H9 (cell line): ENCODE measurements around the gene GRM1. TPM values are rescaled to one million over a fixed set of nuclear protein-coding genes. Genes with fewer than 3 reads are reported as not detected.

ENCODE experiments used
- DNase-seq: peaks from one replicate; pipeline ENCODE4 v3.0.0-alpha.2; 2017
- H2AFZ ChIP-seq: one replicate; pipeline ENCODE4 v1.6.1; 2013; ENCODE audit warnings: mild to moderate bottlenecking, low read length, control low read depth, moderate library complexity
- H2AK5ac ChIP-seq: 2 replicates; pipeline ENCODE4 v1.6.1; 2013; ENCODE audit warnings: low read length, control low read depth, mixed read lengths; ENCODE audit not compliant: insufficient read length
- H2BK120ac ChIP-seq: one replicate; pipeline ENCODE4 v1.6.1; 2013; ENCODE audit warnings: low read depth, mild to moderate bottlenecking, low read length, control low read depth, inconsistent platforms; ENCODE audit not compliant: poor library complexity, severe bottlenecking
- H2BK12ac ChIP-seq: 2 replicates; pipeline ENCODE4 v1.6.1; 2013; ENCODE audit warnings: low read length, control low read depth, mixed read lengths, low read depth; ENCODE audit not compliant: insufficient read length
- H2BK15ac ChIP-seq: 2 replicates; pipeline ENCODE4 v1.6.1; 2013; ENCODE audit warnings: low read depth, low read length, control low read depth
- H2BK20ac ChIP-seq: one replicate; pipeline ENCODE4 v1.6.1; 2013; ENCODE audit warnings: low read depth, mild to moderate bottlenecking, low read length, control low read depth, inconsistent platforms; ENCODE audit not compliant: poor library complexity, severe bottlenecking
- H2BK5ac ChIP-seq: 2 replicates; pipeline ENCODE4 v1.6.1; 2013; ENCODE audit warnings: low read length, control low read depth, mixed read lengths; ENCODE audit not compliant: insufficient read length
- H3K14ac ChIP-seq: 2 replicates; pipeline ENCODE4 v1.6.1; 2013; ENCODE audit warnings: low read length, control low read depth; ENCODE audit not compliant: insufficient read depth
- H3K18ac ChIP-seq: 2 replicates; pipeline ENCODE4 v1.6.1; 2013; ENCODE audit warnings: low read depth, mild to moderate bottlenecking, mixed read lengths, low read length, control low read depth; ENCODE audit not compliant: insufficient read length
- H3K23ac ChIP-seq: 2 replicates; pipeline ENCODE4 v1.6.1; 2013; ENCODE audit warnings: low read length, control low read depth, mixed read lengths, low read depth; ENCODE audit not compliant: insufficient read length
- H3K23me2 ChIP-seq: 2 replicates; pipeline ENCODE4 v1.6.1; 2013; ENCODE audit warnings: low read depth, mild to moderate bottlenecking, mixed read lengths, low read length, control low read depth; ENCODE audit not compliant: insufficient read length, poor library complexity, severe bottlenecking
- H3K27ac ChIP-seq: 2 replicates; pipeline ENCODE4 v1.5.1; 2013; ENCODE audit warnings: low read length, control low read depth, mixed read lengths, low read depth; ENCODE audit not compliant: insufficient read length
- H3K27me3 ChIP-seq: 2 replicates; pipeline ENCODE4 v1.6.1; 2013; ENCODE audit warnings: low read length, control low read depth, inconsistent platforms; ENCODE audit not compliant: insufficient read depth
- H3K4ac ChIP-seq: 2 replicates; pipeline ENCODE4 v1.6.1; 2013; ENCODE audit warnings: low read depth, mild to moderate bottlenecking, control low read depth, inconsistent platforms, low read length, moderate library complexity
- H3K4me1 ChIP-seq: 2 replicates; pipeline ENCODE4 v1.6.1; 2013; ENCODE audit warnings: low read length, control low read depth, inconsistent platforms; ENCODE audit not compliant: insufficient read depth
- H3K4me2 ChIP-seq: 2 replicates; pipeline ENCODE4 v1.6.1; 2013; ENCODE audit warnings: low read length, control low read depth, mixed read lengths; ENCODE audit not compliant: insufficient read length, insufficient read depth
- H3K56ac ChIP-seq: 2 replicates; pipeline ENCODE4 v1.6.1; 2013; ENCODE audit warnings: low read depth, mild to moderate bottlenecking, mixed read lengths, low read length, control low read depth; ENCODE audit not compliant: insufficient read length
- H3K79me1 ChIP-seq: 2 replicates; pipeline ENCODE4 v1.6.1; 2013; ENCODE audit warnings: low read depth, mild to moderate bottlenecking, moderate library complexity, low read length, control low read depth, inconsistent platforms; ENCODE audit not compliant: insufficient read depth, poor library complexity, severe bottlenecking
- H3K79me2 ChIP-seq: 2 replicates; pipeline ENCODE4 v1.6.1; 2013; ENCODE audit warnings: low read length, control low read depth, inconsistent platforms; ENCODE audit not compliant: insufficient read depth
- H3K9ac ChIP-seq: 2 replicates; pipeline ENCODE4 v1.6.1; 2013; ENCODE audit warnings: low read length, control low read depth, mixed read lengths; ENCODE audit not compliant: insufficient read length; ENCODE audit errors: extremely low read depth
- H3K9me3 ChIP-seq: one replicate; pipeline ENCODE4 v1.6.1; 2013; ENCODE audit warnings: low read depth, low read length, inconsistent platforms; ENCODE audit not compliant: control insufficient read depth
- H3T11ph ChIP-seq: one replicate; pipeline ENCODE4 v1.6.1; 2013; ENCODE audit warnings: mild to moderate bottlenecking, low read length, control low read depth, inconsistent platforms
- H4K20me1 ChIP-seq: one replicate; pipeline ENCODE4 v1.6.1; 2013; ENCODE audit not compliant: control insufficient read depth, insufficient read length, insufficient read depth
- H4K5ac ChIP-seq: 2 replicates; pipeline ENCODE4 v1.6.1; 2013; ENCODE audit warnings: low read depth, mild to moderate bottlenecking, mixed read lengths, low read length, control low read depth; ENCODE audit not compliant: insufficient read length
- H4K8ac ChIP-seq: replicated peaks from 2 replicates; pipeline ENCODE4 v1.6.1; 2013; ENCODE audit warnings: low read length, control low read depth, mixed read lengths, low read depth; ENCODE audit not compliant: insufficient read length
- H4K91ac ChIP-seq: 2 replicates; pipeline ENCODE4 v1.6.1; 2013; ENCODE audit warnings: low read depth, mild to moderate bottlenecking, moderate library complexity, mixed read lengths, low read length, control low read depth; ENCODE audit not compliant: insufficient read length
- H3K27ac Mint-ChIP-seq, 3 experiments: 2 replicates in 2 of 3; 3 replicates in 1 of 3; pipeline ENCODE4 v1.8.0; 2020 to 2021; ENCODE audit warnings: mixed read lengths in 3 of 3, mild to moderate bottlenecking in 1 of 3, moderate library complexity in 1 of 3
- H3K27me3 Mint-ChIP-seq: 2 replicates; pipeline ENCODE4 v1.8.0; 2021; ENCODE audit warnings: low read depth, mild to moderate bottlenecking, moderate library complexity, mixed read lengths
- H3K36me3 Mint-ChIP-seq, 3 experiments: 2 replicates in 2 of 3; 3 replicates in 1 of 3; pipeline ENCODE4 v1.8.0; 2020 to 2021; ENCODE audit warnings: low read depth in 3 of 3, mixed read lengths in 3 of 3; ENCODE audit not compliant: insufficient read depth in 1 of 3
- H3K4me1 Mint-ChIP-seq, 2 experiments: 2 replicates each; pipeline ENCODE4 v1.8.0; 2020; ENCODE audit warnings: mixed read lengths in 2 of 2
- H3K4me3 Mint-ChIP-seq, 2 experiments: 2 replicates in 1 of 2; 3 replicates in 1 of 2; pipeline ENCODE4 v1.8.0; 2020 to 2021; ENCODE audit warnings: mild to moderate bottlenecking in 2 of 2, mixed read lengths in 2 of 2, moderate library complexity in 1 of 2
- H3K9me3 Mint-ChIP-seq, 2 experiments: 2 replicates in 1 of 2; 3 replicates in 1 of 2; pipeline ENCODE4 v1.8.0; 2020; ENCODE audit warnings: mild to moderate bottlenecking in 2 of 2, mixed read lengths in 2 of 2, moderate library complexity in 1 of 2
- WGBS: extraction: QIAGEN DNeasy Blood & Tissue Kit; methylation state at CpG from one replicate; pipeline ENCODE4 v1.1.7; 2013; ENCODE audit warnings: missing lambda C conversion rate, low lambda C conversion rate, mixed read lengths; ENCODE audit not compliant: insufficient read length; ENCODE audit errors: extremely low coverage; 5-methylcytosine and 5-hydroxymethylcytosine counted together
- total RNA-seq: library from RNA; stranded (reverse); gene quantifications from 2 replicates; pipeline ENCODE4 v1.2.1, GENCODE V29; 2021
- TF ChIP-seq, protein P1 (sequence below): fragments of 200-600 bp; sonication (generic); conservative IDR thresholded peaks from 3 replicates; pipeline ENCODE4 v1.8.0; 2021; ENCODE audit warnings: antibody characterized with exemption, mild to moderate bottlenecking

The GRM1 gene
- total RNA-seq, 1 experiment from 2014 or later: 0.39 TPM

DNA sequence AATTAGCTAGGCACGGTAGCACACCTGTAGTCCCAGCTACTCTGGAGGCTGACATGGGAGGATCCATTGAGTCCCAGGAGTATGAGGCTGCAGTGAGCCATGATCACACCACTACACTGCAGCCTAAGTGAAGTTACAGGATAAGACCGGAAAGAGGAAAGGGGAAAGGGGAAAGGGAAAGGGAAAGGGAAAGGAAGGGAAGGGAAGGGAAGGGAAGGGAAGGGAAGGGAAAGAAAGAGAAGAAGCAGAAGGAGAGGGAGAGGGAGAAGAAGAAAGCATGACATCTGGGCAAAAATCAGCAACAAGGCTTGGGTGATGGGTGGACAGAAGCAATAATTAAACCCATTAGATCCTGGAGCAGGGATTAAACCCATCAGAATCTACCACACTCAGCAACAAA is 413.0 kb downstream of the GRM1 start:
- Histone ChIP-seq H3K79me2 (no peaks in the 10 kb centered on the region), H2AFZ (no peak overlapping the region), H2BK5ac (no peak overlapping the region), H3K9me3 (no peaks in the 10 kb centered on the region), H3K79me1 (no peaks in the 10 kb centered on the region), H3K9ac (no peak overlapping the region), H3K14ac (no peak overlapping the region), H3T11ph (no peak overlapping the region), H3K4ac (no peak overlapping the region), H3K4me2 (no peak overlapping the region), H4K8ac (no peak overlapping the region), H2BK20ac (no peak overlapping the region), H2AK5ac (no peak overlapping the region), H4K5ac (no peak overlapping the region), H3K27me3 (no peaks in the 10 kb centered on the region), H3K23me2 (no peaks in the 10 kb centered on the region), H2BK12ac (no peak overlapping the region), H3K56ac (no peak overlapping the region), H2BK15ac (no peak overlapping the region), H2BK120ac (no peak overlapping the region), H3K23ac (no peak overlapping the region), H3K27ac (no peak overlapping the region), H4K20me1 (no peaks in the 10 kb centered on the region), H4K91ac (no peak overlapping the region), H3K18ac (no peak overlapping the region), H3K4me1 (no peaks in the 10 kb centered on the region)
- no peak for DNase-seq
- Mint-ChIP-seq H3K9me3 (no peaks in the 10 kb centered on the region), H3K4me3 (no peak overlapping the region), H3K27me3 (peaks cover 3% of the 10 kb centered on the region; the same call in 1 of the 2 replicates), H3K27ac (no peak overlapping the region), H3K36me3 (no peaks in the 10 kb centered on the region), H3K4me1 (peaks cover 0 to 8% of the 10 kb centered on the region in 2 experiments; a peak in 2 of 4 replicates)
- no CpG with 5 or more reads among the region's 2 CpGs for WGBS
- TF ChIP-seq, protein P1, sequence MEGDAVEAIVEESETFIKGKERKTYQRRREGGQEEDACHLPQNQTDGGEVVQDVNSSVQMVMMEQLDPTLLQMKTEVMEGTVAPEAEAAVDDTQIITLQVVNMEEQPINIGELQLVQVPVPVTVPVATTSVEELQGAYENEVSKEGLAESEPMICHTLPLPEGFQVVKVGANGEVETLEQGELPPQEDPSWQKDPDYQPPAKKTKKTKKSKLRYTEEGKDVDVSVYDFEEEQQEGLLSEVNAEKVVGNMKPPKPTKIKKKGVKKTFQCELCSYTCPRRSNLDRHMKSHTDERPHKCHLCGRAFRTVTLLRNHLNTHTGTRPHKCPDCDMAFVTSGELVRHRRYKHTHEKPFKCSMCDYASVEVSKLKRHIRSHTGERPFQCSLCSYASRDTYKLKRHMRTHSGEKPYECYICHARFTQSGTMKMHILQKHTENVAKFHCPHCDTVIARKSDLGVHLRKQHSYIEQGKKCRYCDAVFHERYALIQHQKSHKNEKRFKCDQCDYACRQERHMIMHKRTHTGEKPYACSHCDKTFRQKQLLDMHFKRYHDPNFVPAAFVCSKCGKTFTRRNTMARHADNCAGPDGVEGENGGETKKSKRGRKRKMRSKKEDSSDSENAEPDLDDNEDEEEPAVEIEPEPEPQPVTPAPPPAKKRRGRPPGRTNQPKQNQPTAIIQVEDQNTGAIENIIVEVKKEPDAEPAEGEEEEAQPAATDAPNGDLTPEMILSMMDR: no peak
